ENCODE results near the gene PDGFC.

DNA sequence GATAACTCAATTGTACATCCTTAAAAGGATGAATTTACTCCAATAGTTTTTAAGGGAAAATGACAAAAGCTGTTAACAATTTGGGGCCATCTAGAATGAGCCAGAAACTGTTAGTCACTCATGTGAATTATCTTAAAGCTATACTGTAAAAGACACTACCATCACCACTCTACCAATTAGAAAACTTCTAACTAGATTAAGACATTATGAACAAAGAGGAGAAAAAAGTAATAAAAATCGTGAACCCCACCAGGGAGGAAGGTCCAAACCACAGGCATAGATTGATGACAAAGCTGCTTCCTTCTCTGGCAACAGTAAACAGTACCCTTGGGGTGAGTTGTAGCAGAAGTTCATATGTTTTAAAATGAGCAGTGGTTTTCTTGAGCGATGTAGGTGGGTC lies 106.1 kb downstream of the PDGFC start:
- TF ChIP-seq GATA2 (IDR thresholded peaks at IDR 0.05; ENCODE audit: low read depth, low read length), result no peak
- no peak for TF ChIP-seq GATA3 (IDR thresholded peaks at IDR 0.05; ENCODE audit: low read depth, low read length)
